Measurements from ENCODE around the gene FARS2.
A peak's percentile ranks its signal among the peaks of the same experiment; 100 is the strongest.

FARS2 gene

DNA sequence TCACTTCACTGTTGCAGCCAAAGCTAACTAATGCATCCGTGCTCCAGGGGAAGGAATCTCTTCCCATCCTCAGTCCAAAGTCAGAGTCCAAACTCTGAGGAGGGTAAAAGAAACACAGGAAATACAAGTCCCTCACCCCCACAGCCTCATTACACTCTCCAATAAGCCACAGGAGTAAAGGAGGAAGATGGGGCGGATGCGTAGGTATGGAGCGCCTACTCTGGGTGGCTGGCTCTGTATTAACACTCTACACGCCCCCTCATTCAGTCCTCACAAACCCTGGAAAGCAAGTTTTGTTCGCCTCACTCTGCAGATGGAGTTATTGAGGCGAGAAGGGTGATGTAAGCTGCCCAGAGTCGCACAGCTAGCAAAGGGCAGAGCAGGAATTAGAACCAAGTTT, 502.6 kb downstream of the FARS2 start:
- TF ChIP-seq, protein P1, sequence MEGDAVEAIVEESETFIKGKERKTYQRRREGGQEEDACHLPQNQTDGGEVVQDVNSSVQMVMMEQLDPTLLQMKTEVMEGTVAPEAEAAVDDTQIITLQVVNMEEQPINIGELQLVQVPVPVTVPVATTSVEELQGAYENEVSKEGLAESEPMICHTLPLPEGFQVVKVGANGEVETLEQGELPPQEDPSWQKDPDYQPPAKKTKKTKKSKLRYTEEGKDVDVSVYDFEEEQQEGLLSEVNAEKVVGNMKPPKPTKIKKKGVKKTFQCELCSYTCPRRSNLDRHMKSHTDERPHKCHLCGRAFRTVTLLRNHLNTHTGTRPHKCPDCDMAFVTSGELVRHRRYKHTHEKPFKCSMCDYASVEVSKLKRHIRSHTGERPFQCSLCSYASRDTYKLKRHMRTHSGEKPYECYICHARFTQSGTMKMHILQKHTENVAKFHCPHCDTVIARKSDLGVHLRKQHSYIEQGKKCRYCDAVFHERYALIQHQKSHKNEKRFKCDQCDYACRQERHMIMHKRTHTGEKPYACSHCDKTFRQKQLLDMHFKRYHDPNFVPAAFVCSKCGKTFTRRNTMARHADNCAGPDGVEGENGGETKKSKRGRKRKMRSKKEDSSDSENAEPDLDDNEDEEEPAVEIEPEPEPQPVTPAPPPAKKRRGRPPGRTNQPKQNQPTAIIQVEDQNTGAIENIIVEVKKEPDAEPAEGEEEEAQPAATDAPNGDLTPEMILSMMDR (IDR thresholded peaks at IDR 0.05; ENCODE audit: low read depth, low read length, missing control alignments): no peak
- no peak for DNase-seq (ENCODE audit: extremely low read depth, low read depth)
- H3K4me3 ChIP-seq (replicated peaks; ENCODE audit: low read depth, low read length): no peak overlapping the region

DNA sequence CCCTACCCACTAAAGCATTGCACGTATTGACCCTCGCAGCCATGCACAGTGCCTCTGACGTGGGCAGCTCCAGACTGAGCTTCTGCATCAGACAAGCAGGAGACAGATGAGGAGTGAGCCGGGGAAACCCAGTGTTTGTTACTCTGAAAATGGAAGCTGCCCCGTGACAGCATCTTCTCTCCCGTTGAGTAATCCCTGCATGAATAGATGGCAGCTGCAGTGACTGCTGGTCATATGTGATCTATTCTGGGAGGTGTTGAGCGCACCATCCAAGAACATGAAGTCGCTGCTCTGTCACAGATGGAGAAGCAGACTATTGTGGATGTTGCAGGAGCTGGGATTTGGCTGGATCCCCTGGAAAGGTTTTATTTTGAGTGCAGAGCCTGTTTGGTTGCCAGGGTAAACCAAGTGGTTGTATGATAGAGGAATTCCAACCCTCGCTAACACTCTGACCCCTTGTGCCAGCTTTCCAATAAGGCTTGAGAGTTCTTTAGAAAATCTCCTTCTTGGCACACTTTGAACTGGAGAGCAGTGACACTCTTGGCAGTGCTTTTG, 503.2 kb downstream of the FARS2 start:
- H3K4me3 ChIP-seq (replicated peaks; ENCODE audit: low read depth, low read length): no peak overlapping the region
- TF ChIP-seq, protein P1 (IDR thresholded peaks at IDR 0.05; ENCODE audit: low read depth, low read length, missing control alignments): no peak
- no peak for DNase-seq (ENCODE audit: extremely low read depth, low read depth)

DNA sequence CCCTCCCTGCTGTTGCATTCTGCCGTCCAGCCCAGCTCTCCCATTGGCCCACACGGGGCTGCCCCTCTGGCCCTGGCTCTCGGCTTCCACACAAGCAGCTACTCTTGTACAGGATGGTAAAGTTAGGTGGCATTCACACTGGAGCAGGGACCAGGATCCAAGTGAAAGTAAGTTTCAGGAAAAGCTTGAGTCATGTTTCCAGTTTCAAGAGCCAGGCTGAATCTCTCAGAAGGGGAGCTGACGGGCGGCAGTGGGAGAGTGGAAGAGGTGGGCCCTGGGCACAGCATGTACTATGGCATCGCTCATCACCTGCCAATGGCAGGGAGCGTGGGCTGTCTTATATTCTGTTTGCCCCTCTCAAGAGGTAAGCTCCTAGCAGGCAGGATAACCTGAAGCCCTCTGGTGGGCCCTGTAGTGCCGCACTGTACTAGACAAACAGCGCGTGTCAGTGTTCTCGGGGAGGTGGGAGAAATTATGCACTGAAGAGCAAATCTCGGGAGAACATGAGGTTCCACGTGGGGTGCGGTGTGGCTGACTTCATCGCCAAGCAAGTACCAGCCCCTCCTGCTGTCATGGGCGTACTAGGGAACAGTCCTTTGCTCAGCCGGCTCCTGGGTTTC, 503.9 kb downstream of the FARS2 start:
- TF ChIP-seq, protein P1 (IDR thresholded peaks at IDR 0.05; ENCODE audit: low read depth, low read length, missing control alignments): no peak
- no peak for DNase-seq (ENCODE audit: extremely low read depth, low read depth)
- H3K4me3 ChIP-seq (replicated peaks; ENCODE audit: low read depth, low read length): no peak overlapping the region

DNA sequence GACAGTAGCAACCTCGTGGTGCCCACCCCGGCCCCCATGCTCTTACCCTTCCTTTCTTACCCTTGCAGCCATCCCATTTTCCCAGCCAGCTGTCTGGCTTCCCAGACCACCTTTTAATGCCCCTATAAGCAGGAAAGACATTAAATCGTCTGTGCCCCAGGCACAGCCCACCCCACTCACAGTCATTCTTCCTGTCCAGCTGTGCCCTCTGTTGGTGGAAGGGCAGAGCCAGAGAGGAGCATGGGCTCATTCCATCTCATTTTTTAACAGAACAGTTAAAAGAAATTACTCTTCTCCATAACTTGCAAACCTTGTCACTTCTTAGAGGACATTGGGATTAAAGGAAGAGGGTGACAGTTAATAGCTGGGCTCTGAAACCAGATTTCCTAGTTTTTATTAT, 504.9 kb downstream of the FARS2 start:
- TF ChIP-seq, protein P1 (IDR thresholded peaks at IDR 0.05; ENCODE audit: low read depth, low read length, missing control alignments): peak; percentile 41
- no peak for DNase-seq (ENCODE audit: extremely low read depth, low read depth)

DNA sequence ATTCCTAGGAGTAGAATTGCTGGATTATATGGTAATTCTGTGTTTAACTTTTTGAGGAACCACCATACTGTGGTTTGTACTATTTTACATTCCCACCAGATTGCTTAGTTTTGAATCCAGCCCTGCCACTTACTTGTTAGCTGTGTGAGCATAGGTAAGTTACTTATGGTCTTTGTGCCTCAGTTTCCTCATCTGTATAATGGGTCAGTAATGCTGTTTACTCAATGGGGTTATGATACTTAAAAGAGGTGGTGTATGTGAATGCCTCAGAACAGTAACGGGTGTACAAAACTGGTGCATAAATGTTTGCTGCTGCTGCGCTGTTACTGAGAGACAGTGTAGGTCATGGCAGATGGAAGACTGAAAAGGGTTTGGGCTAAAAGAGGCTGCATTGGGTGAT, 506.2 kb downstream of the FARS2 start:
- no peak overlapping the region for H3K4me3 ChIP-seq (replicated peaks; ENCODE audit: low read depth, low read length)
- TF ChIP-seq, protein P1 (IDR thresholded peaks at IDR 0.05; ENCODE audit: low read depth, low read length, missing control alignments): no peak
- no peak for DNase-seq (ENCODE audit: extremely low read depth, low read depth)

More for the DNA sequence above, 504.9 kb downstream of the FARS2 start:
- no peak overlapping the region for H3K4me3 ChIP-seq (replicated peaks; ENCODE audit: low read depth, low read length)

DNA sequence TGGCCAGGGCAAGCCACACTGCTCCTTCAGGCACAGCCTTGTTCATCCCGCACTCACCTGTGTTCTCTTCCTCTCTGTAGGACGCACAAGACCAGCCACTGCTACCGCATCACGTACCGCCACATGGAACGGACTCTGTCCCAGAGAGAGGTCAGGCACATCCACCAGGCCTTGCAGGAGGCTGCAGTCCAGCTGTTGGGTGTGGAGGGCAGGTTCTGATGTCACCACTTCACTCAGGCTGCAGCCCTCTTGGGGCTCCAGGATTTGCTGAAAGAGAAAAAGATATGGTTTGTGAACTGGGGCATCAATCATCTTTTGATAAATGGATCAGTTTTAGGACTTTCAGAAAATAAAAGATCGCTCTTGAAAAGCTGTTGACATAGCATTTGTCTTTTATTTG, 509.9 kb downstream of the FARS2 start:
- no peak overlapping the region for H3K4me3 ChIP-seq (replicated peaks; ENCODE audit: low read depth, low read length)
- no peak for DNase-seq (ENCODE audit: extremely low read depth, low read depth)
- TF ChIP-seq, protein P1 (IDR thresholded peaks at IDR 0.05; ENCODE audit: low read depth, low read length, missing control alignments): no peak
